Stomach (tissue), 9 donors: Measurements from ENCODE around the gene FOXE3. TPM values are rescaled to one million over a fixed set of nuclear protein-coding genes. Genes with fewer than 3 reads are reported as not detected.

Experiments
- DNase-seq, 2 donors: peaks; one replicate each; pipeline versions ENCODE4 v3.0.0 to v3.0.0-alpha.2; 2013 to 2019
- H3K27ac ChIP-seq, 5 donors: fragments of 200-600 bp in 4 of 5; sonication (generic) in 4 of 5; one replicate each; pipeline ENCODE4 v1.5.1; 2013 to 2019; ENCODE audit warnings: mild to moderate bottlenecking in 1 of 5, moderate library complexity in 1 of 5
- H3K27me3 ChIP-seq, 3 donors: fragments of 200-600 bp; sonication (generic); one replicate each; pipeline ENCODE4 v1.5.1; 2017 to 2019; ENCODE audit warnings: mixed run types in 1 of 3
- H3K36me3 ChIP-seq, 4 donors: fragments of 200-600 bp; sonication (generic); 1 replicate in 3 of 4; 2 replicates in 1 of 4; pipeline ENCODE4 v1.5.1; 2016 to 2019
- H3K4me1 ChIP-seq, 4 donors: fragments of 200-600 bp; sonication (generic); one replicate each; pipeline ENCODE4 v1.5.1; 2016 to 2019
- H3K4me3 ChIP-seq, 4 donors: fragments of 200-600 bp; sonication (generic) in 3 of 4; one replicate each; pipeline ENCODE4 v1.5.1; 2016 to 2019; ENCODE audit warnings: mild to moderate bottlenecking in 1 of 4
- H3K9me3 ChIP-seq, 4 donors: fragments of 200-600 bp; sonication (generic); one replicate each; pipeline ENCODE4 v1.5.1; 2016 to 2019
- CTCF ChIP-seq, 7 experiments: fragments of 450-650 bp in 4 of 7; fragments of 200-600 bp in 3 of 7; sonication (generic) in 3 of 7; IDR thresholded peaks; one replicate each; pipeline ENCODE4 v1.5.1; 2016 to 2019; ENCODE audit warnings: antibody characterized with exemption in 7 of 7, control low read depth in 2 of 7, mild to moderate bottlenecking in 1 of 7
- EP300 ChIP-seq: sonication (generic); formaldehyde crosslinking; IDR thresholded peaks from one replicate; pipeline ENCODE4 v1.6.1; 2017; ENCODE audit warnings: antibody characterized with exemption
- POLR2A ChIP-seq, 4 donors: fragments of 450-650 bp; IDR thresholded peaks; one replicate each; pipeline ENCODE4 v1.6.1; 2016; ENCODE audit warnings: antibody characterized with exemption in 4 of 4, control low read depth in 2 of 4, mild to moderate bottlenecking in 1 of 4, moderate library complexity in 1 of 4
- POLR2AphosphoS5 ChIP-seq, 3 donors: sonication (generic); formaldehyde crosslinking; IDR thresholded peaks; one replicate each; pipeline ENCODE4 v1.6.1; 2016; ENCODE audit warnings: antibody characterized with exemption in 3 of 3
- WGBS, 5 donors: extraction: QIAGEN DNeasy Blood & Tissue Kit in 3 of 5; methylation state at CpG; one replicate each; pipeline versions ENCODE4 v1.1.5 to v1.1.7; 2013 to 2018; 5-methylcytosine and 5-hydroxymethylcytosine counted together
- intact Hi-C: fragments of 100-400 bp; cut with DNase I; formaldehyde crosslinking; loops from one replicate; pipeline ENCODE4 v1.15.1; 2023; ENCODE audit warnings: low total_unique reads
- polyA plus RNA-seq, 3 donors: library from polyadenylated mRNA; stranded (reverse); fragments of 200-250 nt; gene quantifications; one replicate each; pipeline ENCODE4 v1.2.3, GENCODE V29; 2013
- total RNA-seq, 5 donors: library from RNA; depleted of rRNA; stranded (reverse); fragments of >200 nt; gene quantifications; one replicate each; pipeline versions ENCODE4 v1.1.0 to v1.2.3, GENCODE V29; 2014 to 2016
- donor health status: healthy with polysubstance abuse.
- donor health status: Bipolar disorder and iron deficiency.
- donor health status: healthy.

Gene FOXE3
- total and polyA plus RNA-seq, 8 donors = not detected

- Histone ChIP-seq H3K36me3 (peaks cover 0 to 38% (median 34%) of the 10 kb centered on the region in 4 donors), H3K4me3 (no peak overlapping the region), H3K4me1 (peaks cover 0 to 17% (median 11%) of the 10 kb centered on the region in 4 donors), H3K9me3 (no peaks in the 10 kb centered on the region), H3K27me3 (no peaks in the 10 kb centered on the region), H3K27ac (no peak overlapping the region)
- 78 to 92% (median 84%) methylated on average over 6 of the region's 6 CpGs for WGBS, 5 donors
- DNase-seq = no peak
- TF ChIP-seq POLR2AphosphoS5 (IDR thresholded peaks at IDR 0.05) = no peak
- TF ChIP-seq POLR2A (IDR thresholded peaks at IDR 0.05) = no peak
- TF ChIP-seq CTCF (IDR thresholded peaks at IDR 0.05) = no peak
- TF ChIP-seq EP300 = no peak
- intact Hi-C loops = no loop called here
Measured at GRCh38 chr1:47385020-47385419, 31.1 kb upstream of the FOXE3 start.

DNA sequence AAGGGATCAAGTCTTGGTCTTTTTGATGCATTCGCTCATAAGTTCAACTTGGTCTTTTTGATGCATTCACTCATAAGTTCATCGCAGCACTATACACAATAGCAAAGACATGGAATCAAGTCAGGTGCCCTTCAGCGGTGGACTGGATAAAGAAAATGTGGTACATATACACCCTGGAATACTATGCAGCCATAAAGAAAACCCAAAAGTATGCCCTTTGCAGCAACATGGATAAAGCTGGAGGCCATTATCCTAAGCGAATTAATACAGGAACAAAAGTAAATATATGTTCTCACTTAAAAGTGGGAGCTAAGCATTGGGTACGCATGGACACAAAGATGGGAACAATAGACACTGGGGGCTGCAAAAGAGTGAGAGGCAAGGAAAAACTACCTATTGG is 29.8 kb upstream of the FOXE3 start:
- DNase-seq = no peak
- intact Hi-C loops = no loop called here
- Histone ChIP-seq H3K27me3 (no peaks in the 10 kb centered on the region), H3K27ac (no peak overlapping the region), H3K36me3 (peaks cover 0 to 29% (median 24%) of the 10 kb centered on the region in 4 donors), H3K4me1 (peaks cover 0 to 17% (median 9%) of the 10 kb centered on the region in 4 donors), H3K9me3 (no peaks in the 10 kb centered on the region), H3K4me3 (no peak overlapping the region)
- 94 to 98% (median 95%) methylated on average over 5 of the region's 5 CpGs for WGBS, 5 donors
- TF ChIP-seq POLR2AphosphoS5 (IDR thresholded peaks at IDR 0.05) (no peak), POLR2A (IDR thresholded peaks at IDR 0.05) (no peak), EP300 (no peak), CTCF (IDR thresholded peaks at IDR 0.05) (no peak)

GRCh38 chr1:47388030-47388890 is 27.8 kb upstream of the FOXE3 start:
- Histone ChIP-seq H3K27me3 (peaks cover 0 to under 1% (median 0%) of the 10 kb centered on the region in 3 donors), H3K36me3 (peaks cover 0 to 10% (median 8%) of the 10 kb centered on the region in 4 donors), H3K4me1 (peaks cover 0 to 17% (median 9%) of the 10 kb centered on the region in 4 donors), H3K4me3 (no peak overlapping the region), H3K9me3 (no peaks in the 10 kb centered on the region), H3K27ac (no peak overlapping the region)
- 25 to 29% (median 26%) methylated on average over 10 of the region's 10 CpGs for WGBS, 5 donors
- no peak for TF ChIP-seq EP300
- no peak for TF ChIP-seq POLR2A (IDR thresholded peaks at IDR 0.05)
- no peak for TF ChIP-seq POLR2AphosphoS5 (IDR thresholded peaks at IDR 0.05)
- no peak for TF ChIP-seq CTCF (IDR thresholded peaks at IDR 0.05)
- intact Hi-C loops = no loop called here
- peak in 1 of 2 donors; percentile 28 for DNase-seq

DNA sequence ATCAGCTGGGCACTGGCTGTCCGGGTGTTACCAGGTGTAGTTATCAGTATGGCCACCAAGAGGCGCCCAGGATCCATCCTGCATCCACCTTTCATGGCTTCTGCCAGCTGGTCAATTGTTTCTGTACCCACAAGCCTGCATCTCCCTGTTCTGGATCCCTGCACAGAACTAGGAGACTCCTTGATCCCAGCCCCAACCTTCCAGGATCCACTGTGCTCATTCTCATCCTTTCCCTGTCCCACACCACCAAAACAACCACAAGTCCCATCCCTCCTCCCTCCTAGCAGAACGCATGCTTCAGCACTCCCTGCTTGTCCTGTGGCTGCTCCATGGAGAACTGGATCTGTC is 27.2 kb upstream of the FOXE3 start:
- intact Hi-C loops = no loop called here
- Histone ChIP-seq H3K4me3 (no peak overlapping the region), H3K27me3 (peaks cover 0 to 7% (median 0%) of the 10 kb centered on the region in 3 donors), H3K4me1 (peaks cover 0 to 17% (median 9%) of the 10 kb centered on the region in 4 donors), H3K9me3 (no peaks in the 10 kb centered on the region), H3K36me3 (peaks cover 0 to 4% (median 2%) of the 10 kb centered on the region in 4 donors), H3K27ac (no peak overlapping the region)
- 23 to 35% (median 28%) methylated on average over 2 to 3 of the region's 3 CpGs for WGBS, 5 donors
- DNase-seq = peak; percentile 70 to 81
- TF ChIP-seq EP300 = no peak
- peak in 5 of 7 experiments; percentile 28 to 69 (median 53) for TF ChIP-seq CTCF (IDR thresholded peaks at IDR 0.05)
